Fibroblast of lung (primary cell): Measurements from ENCODE around the gene HEG1. TPM values are rescaled to one million over a fixed set of nuclear protein-coding genes. Genes with fewer than 3 reads are reported as not detected.

Experiments
- DNase-seq, 2 donors: peaks; one replicate each; pipeline versions ENCODE4 v3.0.0 to v3.0.0-alpha.2; 2010; ENCODE audit warnings: low read depth in 2 of 2
- H2AFZ ChIP-seq: 2 replicates; pipeline ENCODE4 v1.5.1; 2012; ENCODE audit warnings: low read length, control low read depth, inconsistent platforms
- H3K27ac ChIP-seq: 2 replicates; pipeline ENCODE4 v1.5.1; 2011; ENCODE audit warnings: low read length, control low read depth; ENCODE audit not compliant: insufficient read depth
- H3K27me3 ChIP-seq: 2 replicates; pipeline ENCODE4 v1.5.1; 2011; ENCODE audit warnings: mild to moderate bottlenecking, low read length; ENCODE audit not compliant: control insufficient read depth, insufficient read depth
- H3K36me3 ChIP-seq: 2 replicates; pipeline ENCODE4 v1.5.1; 2011; ENCODE audit warnings: low read length; ENCODE audit not compliant: control insufficient read depth, insufficient read depth
- H3K4me1 ChIP-seq: 2 replicates; pipeline ENCODE4 v1.5.1; 2011; ENCODE audit warnings: low read length; ENCODE audit not compliant: control insufficient read depth, insufficient read depth; ENCODE audit errors: extremely low read depth
- H3K4me2 ChIP-seq: 2 replicates; pipeline ENCODE4 v1.5.1; 2011; ENCODE audit warnings: low read length, control low read depth; ENCODE audit not compliant: insufficient read depth; ENCODE audit errors: extremely low read depth
- H3K4me3 ChIP-seq, 4 experiments: fragments of 200-600 bp in 1 of 4; sonication (generic) in 1 of 4; replicated peaks in 1 of 4; 2 replicates each; pipeline ENCODE4 v1.5.1; 2011 to 2016; ENCODE audit warnings: low read length in 4 of 4, low read depth in 3 of 4, mild to moderate bottlenecking in 3 of 4, control low read depth in 2 of 4, inconsistent platforms in 1 of 4, mixed read lengths in 1 of 4; ENCODE audit not compliant: insufficient read depth in 1 of 4; ENCODE audit errors: control extremely low read depth in 1 of 4
- H3K79me2 ChIP-seq: 2 replicates; pipeline ENCODE4 v1.5.1; 2012; ENCODE audit warnings: mild to moderate bottlenecking, low read length, inconsistent platforms; ENCODE audit not compliant: control insufficient read depth, insufficient read depth
- H3K9ac ChIP-seq: 2 replicates; pipeline ENCODE4 v1.5.1; 2011; ENCODE audit warnings: mild to moderate bottlenecking, low read length, control low read depth; ENCODE audit not compliant: insufficient read depth
- H3K9me3 ChIP-seq: 2 replicates; pipeline ENCODE4 v1.5.1; 2012; ENCODE audit warnings: low read depth, low read length; ENCODE audit not compliant: control insufficient read depth, insufficient read depth
- H4K20me1 ChIP-seq: 2 replicates; pipeline ENCODE4 v1.5.1; 2011; ENCODE audit warnings: low read length; ENCODE audit not compliant: control insufficient read depth, insufficient read depth; ENCODE audit errors: extremely low read depth
- CTCF ChIP-seq, 2 donors: IDR thresholded peaks in 1 of 2; conservative IDR thresholded peaks in 1 of 2; 1 replicate in 1 of 2; 2 replicates in 1 of 2; pipeline ENCODE4 v1.5.1; 2011 to 2012; ENCODE audit warnings: low read length in 2 of 2, control low read depth in 1 of 2, inconsistent platforms in 1 of 2, low read depth in 1 of 2, mild to moderate bottlenecking in 1 of 2
- EZH2 ChIP-seq: IDR thresholded peaks from 2 replicates; pipeline ENCODE4 v1.5.1; 2012; ENCODE audit warnings: low read length, control low read depth, mild to moderate bottlenecking; ENCODE audit errors: missing control alignments
- polyA plus RNA-seq, 2 donors: library from polyadenylated mRNA; depleted of rRNA in 1 of 2; stranded (reverse) in 1 of 2; unstranded in 1 of 2; fragments of >200 nt; gene quantifications; 2 replicates each; pipeline ENCODE4 v1.2.1, GENCODE V29; 2011 to 2012; ENCODE audit warnings: missing spikeins in 1 of 2
- total RNA-seq: library from RNA; depleted of rRNA; stranded (reverse); fragments of >200 nt; gene quantifications from 2 replicates; pipeline ENCODE4 v1.2.1, GENCODE V29; 2014

The HEG1 gene
- total and polyA plus RNA-seq, 2 donors (not counting 1 experiment from before 2014, with no cell fraction given) = 137 to 305 TPM

- H3K4me1 ChIP-seq = peaks cover 8% of the 10 kb centered on the region
- H3K27ac ChIP-seq = no peak overlapping the region
- H3K4me3 ChIP-seq = no peak overlapping the region
- H3K9me3 ChIP-seq = no peaks in the 10 kb centered on the region
- H3K27me3 ChIP-seq = no peaks in the 10 kb centered on the region
- H3K9ac ChIP-seq = no peak overlapping the region
- H3K79me2 ChIP-seq = no peaks in the 10 kb centered on the region
- no peaks in the 10 kb centered on the region for H4K20me1 ChIP-seq
- TF ChIP-seq EZH2 (no peak), CTCF (conservative IDR thresholded peaks at IDR 0.05 in 1 of 2, IDR thresholded peaks at IDR 0.05 in 1 of 2; ENCODE audit: low read depth in 1 of 2, low read length in 2 of 2) (no peak)
- H2AFZ ChIP-seq = no peak overlapping the region
- no peak overlapping the region for H3K4me2 ChIP-seq
- no peaks in the 10 kb centered on the region for H3K36me3 ChIP-seq
- no peak for DNase-seq
Measured at GRCh38 chr3:125076464-125076863, 20.7 kb upstream of the HEG1 start.

GRCh38 chr3:125075738-125076137 is 19.9 kb upstream of the HEG1 start:
- H3K27me3 ChIP-seq = no peaks in the 10 kb centered on the region

GRCh38 chr3:125073390-125073905 is 17.7 kb upstream of the HEG1 start:
- Histone ChIP-seq H3K4me1 (peaks cover 3% of the 10 kb centered on the region), H3K27me3 (no peaks in the 10 kb centered on the region), H3K36me3 (no peaks in the 10 kb centered on the region), H4K20me1 (no peaks in the 10 kb centered on the region), H3K4me3 (no peak overlapping the region), H3K9ac (no peak overlapping the region), H3K27ac (no peak overlapping the region), H3K9me3 (no peaks in the 10 kb centered on the region), H3K79me2 (no peaks in the 10 kb centered on the region), H2AFZ (no peak overlapping the region), H3K4me2 (no peak overlapping the region)
- no peak for DNase-seq
- TF ChIP-seq EZH2 = no peak
- no peak for TF ChIP-seq CTCF (conservative IDR thresholded peaks at IDR 0.05 in 1 of 2, IDR thresholded peaks at IDR 0.05 in 1 of 2; ENCODE audit: low read depth in 1 of 2, low read length in 2 of 2)

More at GRCh38 chr3:125075738-125076137, 19.9 kb upstream of the HEG1 start:
- Histone ChIP-seq H3K36me3 (no peaks in the 10 kb centered on the region), H3K4me2 (no peak overlapping the region), H3K79me2 (no peaks in the 10 kb centered on the region), H3K4me1 (peaks cover 8% of the 10 kb centered on the region), H3K27ac (no peak overlapping the region), H3K4me3 (no peak overlapping the region), H3K9ac (no peak overlapping the region), H2AFZ (no peak overlapping the region), H3K9me3 (no peaks in the 10 kb centered on the region), H4K20me1 (no peaks in the 10 kb centered on the region)
- no peak for DNase-seq
- TF ChIP-seq CTCF (conservative IDR thresholded peaks at IDR 0.05 in 1 of 2, IDR thresholded peaks at IDR 0.05 in 1 of 2; ENCODE audit: low read depth in 1 of 2, low read length in 2 of 2) = no peak
- TF ChIP-seq EZH2 = no peak
